Keratinocyte (primary cell): ENCODE measurements around the gene FHOD1.

ENCODE experiments used
- EZH2 ChIP-seq: IDR thresholded peaks from one replicate; pipeline ENCODE4 v1.6.1; 2012; ENCODE audit warnings: inconsistent platforms, mild to moderate bottlenecking, low read length, moderate library complexity
- TF ChIP-seq, protein P1 (sequence below), 3 experiments: IDR thresholded peaks in 1 of 3; conservative IDR thresholded peaks in 1 of 3; optimal IDR thresholded peaks in 1 of 3; 2 replicates in 2 of 3; 3 replicates in 1 of 3; pipeline versions ENCODE3 to v1.5.1; 2011; ENCODE audit warnings: low read length in 3 of 3, mild to moderate bottlenecking in 3 of 3, moderate library complexity in 2 of 3, control low read depth in 1 of 3, inconsistent platforms in 1 of 3; ENCODE audit not compliant: insufficient read depth in 2 of 3; ENCODE audit errors: extremely low read depth in 1 of 3

GRCh38 chr16:67197704-67198103 lies 49.6 kb downstream of the FHOD1 start:
- TF ChIP-seq, protein P1, sequence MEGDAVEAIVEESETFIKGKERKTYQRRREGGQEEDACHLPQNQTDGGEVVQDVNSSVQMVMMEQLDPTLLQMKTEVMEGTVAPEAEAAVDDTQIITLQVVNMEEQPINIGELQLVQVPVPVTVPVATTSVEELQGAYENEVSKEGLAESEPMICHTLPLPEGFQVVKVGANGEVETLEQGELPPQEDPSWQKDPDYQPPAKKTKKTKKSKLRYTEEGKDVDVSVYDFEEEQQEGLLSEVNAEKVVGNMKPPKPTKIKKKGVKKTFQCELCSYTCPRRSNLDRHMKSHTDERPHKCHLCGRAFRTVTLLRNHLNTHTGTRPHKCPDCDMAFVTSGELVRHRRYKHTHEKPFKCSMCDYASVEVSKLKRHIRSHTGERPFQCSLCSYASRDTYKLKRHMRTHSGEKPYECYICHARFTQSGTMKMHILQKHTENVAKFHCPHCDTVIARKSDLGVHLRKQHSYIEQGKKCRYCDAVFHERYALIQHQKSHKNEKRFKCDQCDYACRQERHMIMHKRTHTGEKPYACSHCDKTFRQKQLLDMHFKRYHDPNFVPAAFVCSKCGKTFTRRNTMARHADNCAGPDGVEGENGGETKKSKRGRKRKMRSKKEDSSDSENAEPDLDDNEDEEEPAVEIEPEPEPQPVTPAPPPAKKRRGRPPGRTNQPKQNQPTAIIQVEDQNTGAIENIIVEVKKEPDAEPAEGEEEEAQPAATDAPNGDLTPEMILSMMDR (optimal IDR thresholded peaks at IDR 0.05 in 1 of 3, IDR thresholded peaks at IDR 0.05 in 1 of 3, conservative IDR thresholded peaks at IDR 0.05 in 1 of 3; ENCODE audit: extremely low read depth in 1 of 3, insufficient read depth in 2 of 3, low read length in 3 of 3), result no peak
- TF ChIP-seq EZH2, result no peak
